Measurements from ENCODE around the gene UQCRQ.

UQCRQ gene

DNA sequence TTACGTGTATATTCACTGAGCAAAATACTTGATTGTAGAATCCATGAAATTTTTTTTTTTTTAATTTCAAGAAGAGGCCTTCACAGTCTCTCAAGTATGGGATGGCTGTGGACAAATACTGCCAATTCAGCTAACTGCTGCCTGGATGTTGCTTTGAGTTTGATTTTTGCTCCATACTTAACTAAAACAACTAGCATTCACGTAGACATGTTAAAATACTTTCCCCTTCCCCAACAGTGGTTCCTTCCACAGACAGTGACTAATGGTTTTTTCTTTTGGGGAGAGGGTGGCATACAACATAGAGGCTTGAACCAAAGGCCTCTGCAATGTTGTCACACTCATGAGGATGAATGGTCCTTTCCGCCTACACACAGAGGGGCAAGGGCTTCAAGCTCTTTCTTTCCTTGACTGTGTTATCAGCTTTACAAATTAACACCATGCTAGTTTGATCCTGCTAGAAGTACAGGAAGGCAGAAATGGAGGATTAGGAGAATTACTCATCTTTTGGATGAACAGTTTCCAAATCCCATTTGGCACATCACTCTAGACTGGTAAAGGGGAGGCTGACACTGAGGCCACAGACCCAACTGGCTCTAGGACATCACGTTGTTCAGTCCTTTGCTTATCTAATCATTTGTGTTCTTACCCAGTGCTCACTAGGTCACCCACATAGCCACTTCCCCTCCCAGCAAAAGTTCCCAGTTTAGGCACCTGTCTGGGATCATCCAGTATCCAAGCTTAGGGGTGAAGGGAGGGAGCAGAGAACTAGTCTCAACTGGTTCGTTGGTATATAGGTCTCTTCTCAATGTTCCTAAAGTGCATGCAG, 5.2 kb downstream of the UQCRQ start:
- DNase-seq = no peak

DNA sequence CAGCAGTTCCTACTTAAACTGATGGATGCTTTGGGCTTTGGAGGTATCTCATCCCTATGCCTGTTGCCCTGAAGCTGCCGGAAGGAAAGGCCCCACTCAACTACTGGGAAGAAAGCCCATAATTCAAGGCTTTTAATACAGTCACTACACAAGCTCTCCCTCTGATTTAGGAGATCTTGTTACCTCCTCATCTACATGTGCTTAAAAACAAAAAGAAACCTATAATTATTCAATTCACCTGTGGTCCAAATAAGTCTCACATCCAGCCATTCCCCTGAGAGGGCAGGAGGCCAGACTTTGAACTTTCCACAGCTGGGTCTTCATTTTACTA, 6.3 kb downstream of the UQCRQ start:
- no peak for DNase-seq

DNA sequence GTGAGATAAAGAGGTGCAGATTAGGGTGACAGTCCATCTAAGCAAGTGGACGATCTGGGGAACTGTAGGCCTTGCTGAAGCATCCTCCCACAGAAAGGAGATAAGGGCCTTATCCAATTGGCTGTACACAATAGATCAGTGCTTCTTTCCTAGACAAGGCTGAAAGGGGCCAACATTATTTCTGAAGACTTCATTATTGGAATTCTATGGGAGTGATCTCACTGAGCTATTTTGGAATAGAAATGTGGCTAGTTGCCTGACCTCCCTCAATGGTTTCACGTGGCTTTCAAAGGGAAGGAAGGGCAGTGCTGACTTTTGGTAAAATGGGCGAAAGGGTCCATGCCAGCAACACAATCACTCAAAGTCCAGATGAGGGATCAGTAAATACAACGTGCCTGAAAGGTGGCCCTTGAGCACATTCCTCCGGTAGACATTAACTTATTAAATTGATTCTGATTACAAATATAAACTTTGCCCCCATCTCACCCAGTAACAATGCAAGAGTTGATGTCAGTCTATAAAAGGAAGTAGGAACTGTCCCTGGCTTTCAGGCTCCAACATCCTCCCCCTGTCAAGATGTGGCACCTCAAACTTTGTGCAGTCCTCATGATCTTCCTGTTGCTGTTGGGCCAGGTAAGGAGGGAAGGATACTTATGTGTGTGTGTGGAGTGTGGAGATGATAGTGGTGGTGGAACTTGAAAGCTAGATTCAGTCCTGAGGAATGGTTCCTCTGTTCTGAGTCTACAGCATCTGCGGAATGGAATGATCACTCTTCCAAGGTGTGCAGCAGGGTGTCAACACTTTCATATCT, 6.9 kb downstream of the UQCRQ start, which contains the start of gene LEAP2:
Gene LEAP2 (plus strand): TSS at position 550 of the 811 bp plus-strand sequence. CDS start 27 bp downstream, at position 577.
- DNase-seq = no peak

DNA sequence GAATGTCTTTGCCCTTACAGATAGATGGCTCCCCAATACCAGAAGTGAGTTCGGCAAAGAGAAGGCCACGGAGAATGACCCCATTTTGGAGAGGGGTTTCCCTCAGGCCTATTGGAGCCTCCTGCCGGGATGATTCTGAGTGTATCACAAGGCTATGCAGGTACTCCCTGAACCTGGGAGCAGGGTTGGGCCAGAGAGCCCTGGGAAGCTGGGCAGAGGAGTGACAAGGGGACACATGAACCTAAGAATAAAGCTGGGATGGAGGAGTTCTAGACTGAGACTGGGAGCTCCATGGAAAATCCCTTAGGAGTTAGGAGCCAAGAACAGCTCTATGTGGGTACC, 7.5 kb downstream of the UQCRQ start:
- DNase-seq = no peak

GRCh38 chr5:132876020-132876759, 9.7 kb downstream of the UQCRQ start:
- DNase-seq = no peak

DNA sequence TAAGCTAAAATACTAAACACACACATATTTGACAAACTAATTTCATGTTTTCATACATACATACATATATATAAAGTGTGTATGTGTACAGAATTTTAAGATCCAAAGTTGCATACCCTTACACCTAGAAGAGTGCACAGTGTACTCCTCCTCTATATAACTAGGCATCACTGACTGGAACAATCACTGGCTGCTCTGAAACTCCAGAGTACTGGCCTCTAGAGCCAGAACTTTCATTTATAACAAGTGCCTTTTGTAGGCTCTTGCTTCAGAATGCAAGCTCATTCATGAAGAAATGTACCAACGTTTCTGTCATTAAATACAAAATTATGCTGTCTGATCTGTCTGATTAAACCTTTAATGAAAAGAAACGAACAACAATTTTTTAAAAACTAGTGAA, 11.0 kb downstream of the UQCRQ start:
- no peak for DNase-seq

- DNase-seq = no peak
Observed at GRCh38 chr5:132877938-132878337, 11.5 kb downstream of the UQCRQ start.

GRCh38 chr5:132883261-132883834, 16.9 kb downstream of the UQCRQ start:
- peak; percentile 49 to 50 for DNase-seq

DNA sequence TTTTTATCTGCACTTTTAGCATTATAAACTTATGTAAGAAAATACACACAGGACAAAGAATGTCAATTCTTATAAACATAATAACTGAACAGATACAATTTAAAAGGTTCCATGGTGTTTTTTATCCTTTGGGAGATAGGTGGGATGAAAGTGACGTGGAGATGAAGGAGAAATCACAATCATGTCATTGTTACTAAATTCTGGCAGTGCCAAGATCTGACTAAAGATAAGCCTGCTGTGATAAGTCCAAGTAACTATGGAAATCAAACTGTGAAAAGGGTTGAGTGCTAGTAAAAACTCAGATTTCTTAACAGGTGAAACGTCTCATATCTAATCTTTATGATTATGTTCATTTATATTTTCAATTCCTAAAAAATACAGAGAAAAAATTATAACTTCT, 18.1 kb downstream of the UQCRQ start:
- no peak for DNase-seq

GRCh38 chr5:132886064-132886823, 19.8 kb downstream of the UQCRQ start:
- no peak for DNase-seq

DNA sequence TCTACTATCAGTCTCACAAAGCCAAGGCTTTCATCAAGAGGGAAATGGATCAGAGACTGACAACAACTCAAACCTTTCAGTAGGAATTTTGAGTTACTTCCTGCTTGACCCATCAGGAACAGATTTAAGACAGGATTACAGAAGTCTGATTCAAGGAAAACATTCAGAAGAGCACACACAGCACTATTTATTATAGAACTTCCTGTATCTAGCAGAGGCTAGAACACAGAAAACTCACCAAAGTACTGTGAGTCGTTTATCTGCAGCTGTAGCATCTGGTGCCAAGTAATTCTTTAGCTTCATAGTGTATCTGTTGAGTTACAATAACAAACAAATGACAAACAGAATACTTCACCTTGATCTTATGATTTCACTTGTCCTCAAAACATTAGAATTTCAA, 20.8 kb downstream of the UQCRQ start:
- DNase-seq = no peak

DNA sequence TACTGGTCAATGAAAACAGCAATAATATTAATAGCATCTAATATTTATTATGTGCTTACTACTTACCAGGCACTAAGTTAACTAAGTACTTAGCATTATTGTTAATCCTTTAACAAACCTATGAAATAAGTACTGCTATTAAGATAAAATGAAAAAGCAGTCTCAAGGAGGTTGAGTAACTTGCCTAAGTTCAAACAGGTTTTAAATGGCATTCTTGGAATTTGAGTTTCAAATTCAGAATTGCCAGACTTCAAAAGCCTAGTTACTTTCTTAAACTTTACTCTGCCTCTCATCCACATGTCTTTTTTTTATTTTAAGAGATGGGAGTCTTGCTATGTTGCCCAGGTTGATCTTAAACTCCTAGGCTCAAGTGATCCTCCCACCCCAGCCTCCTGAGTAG, 23.1 kb downstream of the UQCRQ start:
- no peak for DNase-seq

- no peak for DNase-seq
Observed at GRCh38 chr5:132890817-132891216, 24.4 kb downstream of the UQCRQ start.

- no peak for DNase-seq
Observed at GRCh38 chr5:132895719-132896305, 29.4 kb downstream of the UQCRQ start.

DNA sequence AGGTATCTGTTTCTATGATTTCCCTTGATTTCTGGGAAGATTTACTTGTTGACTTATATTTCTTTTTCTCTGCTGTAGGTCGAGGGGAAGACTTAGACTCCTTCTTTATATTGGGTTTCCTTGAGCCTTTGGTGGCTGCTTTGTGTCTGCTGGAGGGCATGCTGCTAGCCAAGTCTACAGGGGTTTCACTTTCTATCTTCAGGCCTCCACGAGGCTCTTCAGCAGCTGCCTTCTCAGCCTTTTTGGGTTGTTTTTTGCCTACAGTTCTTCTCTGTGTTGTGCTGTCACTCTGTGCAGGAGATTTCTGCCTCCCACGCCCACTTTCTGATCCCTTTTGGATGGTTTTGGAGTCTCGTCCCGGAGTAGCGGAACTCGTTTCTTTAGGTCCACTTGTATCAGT, 30.2 kb downstream of the UQCRQ start:
- no peak for DNase-seq

- no peak for DNase-seq
Observed at GRCh38 chr5:132898094-132898493, 31.7 kb downstream of the UQCRQ start.

- no peak for DNase-seq
Observed at GRCh38 chr5:132901036-132901435, 34.6 kb downstream of the UQCRQ start.

- no peak for DNase-seq
Observed at GRCh38 chr5:132901730-132902129, 35.3 kb downstream of the UQCRQ start.

DNA sequence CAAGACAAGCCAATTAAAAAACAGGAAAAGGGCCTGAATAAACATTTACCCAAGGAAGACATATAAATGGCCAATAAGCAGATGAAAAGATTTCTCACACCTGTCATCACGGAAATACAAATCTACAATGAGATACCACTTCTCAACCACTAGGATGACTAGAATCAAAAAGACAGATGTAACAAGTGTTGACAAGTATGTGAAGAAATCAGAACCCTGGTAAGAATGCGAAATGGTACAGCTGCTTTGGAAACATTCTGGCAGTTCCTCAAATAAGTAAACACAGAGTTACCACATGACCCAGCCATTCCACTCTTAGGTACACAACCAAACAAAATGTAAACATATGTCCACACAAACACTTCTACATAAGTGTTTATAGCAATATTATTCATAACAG, 39.5 kb downstream of the UQCRQ start:
- no peak for DNase-seq

- no peak for DNase-seq
Observed at GRCh38 chr5:132907161-132907560, 40.7 kb downstream of the UQCRQ start.

DNA sequence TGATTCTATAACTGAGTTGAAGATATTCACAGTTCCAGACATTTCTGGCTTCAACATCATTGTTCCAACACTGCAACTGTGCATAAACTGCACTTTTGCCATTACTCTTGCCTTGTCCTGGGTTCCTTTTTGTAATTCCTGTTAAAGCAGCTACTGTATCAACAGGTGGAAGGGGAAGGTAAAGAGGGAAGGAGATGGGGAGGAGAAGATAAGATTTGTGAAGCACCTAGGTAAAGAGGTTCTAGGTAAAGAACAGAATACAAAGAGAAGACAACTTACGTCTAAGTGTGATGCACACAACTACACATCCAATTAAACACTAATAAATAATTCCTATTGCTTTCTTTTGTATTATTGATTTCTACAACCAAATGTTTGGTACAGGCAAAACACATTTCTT, 43.3 kb downstream of the UQCRQ start:
- no peak for DNase-seq

GRCh38 chr5:132915681-132916080, 49.2 kb downstream of the UQCRQ start:
- no peak for DNase-seq
